ENCODE results near the gene RUNDC1.

GRCh38 chr17:42997390-42997983 lies 17.1 kb downstream of the RUNDC1 start:
- no peak for TF ChIP-seq CTCF (IDR thresholded peaks at IDR 0.05; ENCODE audit: low read length)
- no peak for TF ChIP-seq EZH2 (optimal IDR thresholded peaks at IDR 0.05; ENCODE audit: low read depth, low read length)
- no peak for TF ChIP-seq EZH2phosphoT487 (IDR thresholded peaks at IDR 0.05; ENCODE audit: low read length)
